ENCODE data around the gene DNAJB11. TPM values are rescaled to one million over a fixed set of nuclear protein-coding genes. Genes with fewer than 3 reads are reported as not detected.
A peak's percentile ranks its signal among the peaks of the same experiment; 100 is the strongest.

DNAJB11 gene
- total and polyA plus RNA-seq, 2 of the 4 experiments (the other 2 are of a cell fraction) = 27.4 to 48.6 TPM

DNA sequence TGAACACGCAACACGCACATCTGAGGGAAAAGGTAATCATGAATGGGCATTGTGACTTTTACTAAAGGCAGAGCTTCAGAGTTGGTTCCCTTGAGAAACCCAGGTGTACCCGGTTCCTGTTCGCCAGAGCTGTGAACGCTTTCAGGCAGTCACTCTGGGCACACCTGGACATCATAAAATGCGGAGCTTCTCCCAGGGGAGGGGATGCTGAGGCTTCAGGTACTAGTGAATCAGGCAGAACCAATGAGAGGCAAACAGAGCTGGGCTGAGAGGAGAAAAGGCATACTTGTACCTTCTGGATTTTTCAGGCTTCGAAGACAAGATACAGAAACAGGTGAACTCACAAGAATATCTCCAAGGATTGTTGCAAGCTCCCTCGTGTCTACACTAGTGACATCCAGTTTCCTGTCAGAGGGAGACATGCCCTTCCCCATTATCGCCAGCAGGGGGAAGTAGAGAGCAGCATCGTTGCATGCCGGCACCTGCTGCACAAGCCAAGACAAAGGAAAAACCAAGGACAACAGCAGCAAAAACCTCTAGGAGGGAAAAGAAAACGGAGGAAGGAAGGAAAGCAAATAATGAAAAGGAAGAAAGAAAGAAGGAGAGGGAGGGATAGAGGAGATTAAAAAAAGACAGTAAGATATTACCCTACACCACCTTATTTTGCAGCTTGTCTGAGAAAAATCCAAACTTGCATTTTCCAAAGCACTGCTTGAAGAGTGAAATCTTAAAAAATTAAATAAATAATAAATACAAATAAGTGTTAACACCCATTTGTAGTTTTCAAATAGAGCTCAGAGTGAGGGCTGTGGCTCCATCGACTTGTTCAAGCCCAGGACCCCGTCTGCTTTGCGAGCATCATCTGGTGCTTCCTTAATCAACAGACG, 44.3 kb downstream of the DNAJB11 start:
- H2AFZ ChIP-seq (replicated peaks; ENCODE audit: low read length, poor library complexity) = peak overlapping the region; percentile 56
- no peak overlapping the region for H3K9ac ChIP-seq (ENCODE audit: low read depth, low read length)
- ATAC-seq (ENCODE audit: low read depth) (peak; percentile 71), DNase-seq (peak; percentile 66)
- H3K4me3 ChIP-seq (ENCODE audit: insufficient read depth, low read depth, low read length) = no peak overlapping the region
- no peak overlapping the region for H2AK5ac ChIP-seq (ENCODE audit: low read depth, low read length)
- in situ Hi-C loops (cut with MboI; ENCODE audit: low sequenced_read_pairs) (loop anchor here (5.0 kb wide), 1 partner anchor 207 kb away; no protein-coding TSS in a partner anchor), dilution Hi-C loops (cut with HindIII; ENCODE audit: low sequenced_read_pairs, unreplicated experiment) (no loop called here), intact Hi-C loops (cut with micrococcal nuclease) (loop anchor here (1.0 to 5.0 kb wide), 5 partner anchors 169 to 633 kb away; no protein-coding TSS in a partner anchor)
- H3K79me1 ChIP-seq (ENCODE audit: low read depth in 1 of 2, low read length in 2 of 2) = no peaks in the 10 kb centered on the region
- H3K27ac ChIP-seq (ENCODE audit: insufficient read depth, low read length) = no peak overlapping the region
- H2BK120ac ChIP-seq (ENCODE audit: low read depth, low read length) = no peak overlapping the region
- no peak overlapping the region for H2AK9ac ChIP-seq (replicated peaks; ENCODE audit: low read depth, low read length, poor library complexity)
- no peaks in the 10 kb centered on the region for H3K9me1 ChIP-seq (ENCODE audit: insufficient read depth, low read length)
- no peak overlapping the region for H3K4me2 ChIP-seq (ENCODE audit: low read depth, low read length)
- H3K23ac ChIP-seq (ENCODE audit: low read depth, low read length) = no peak overlapping the region
- H4K8ac ChIP-seq (ENCODE audit: low read depth in 2 of 2, low read length in 2 of 2) = no peak overlapping the region
- no peak overlapping the region for H3K56ac ChIP-seq (ENCODE audit: extremely low read depth, insufficient read depth, low read length)
- H3K9me3 ChIP-seq (ENCODE audit: control insufficient read depth, insufficient read depth, low read length) = no peaks in the 10 kb centered on the region
- H3K18ac ChIP-seq (ENCODE audit: low read depth, low read length) = no peak overlapping the region
- H3K36me3 ChIP-seq (ENCODE audit: control insufficient read depth, insufficient read depth, low read length) = no peaks in the 10 kb centered on the region
- ChIA-PET POLR2A (ENCODE audit: unreplicated experiment) (no interaction called here), CTCF (interaction anchor here (0.6 to 3.8 kb wide), 13 partner anchors 14 to 387 kb away, joined by 3 to 28 read pairs (median 3); no protein-coding TSS in a partner anchor)
- H2BK20ac ChIP-seq (ENCODE audit: low read depth, low read length) = no peak overlapping the region
- no peak overlapping the region for H3K4ac ChIP-seq (ENCODE audit: low read depth, low read length)
- 100% methylated on average over 1 of the region's 16 CpGs; no CpG with 5 or more reads in 1 of the 2 experiments for WGBS, 2 experiments (ENCODE audit: extremely low coverage in 2 of 2, insufficient read length in 1 of 2)
- no peak overlapping the region for H2BK5ac ChIP-seq (ENCODE audit: low read depth, low read length, poor library complexity, severe bottlenecking)
- peaks cover 18% of the 10 kb centered on the region; the same call in 1 of the 2 replicates for H3K27me3 ChIP-seq (ENCODE audit: control insufficient read depth, insufficient read depth, low read length)
- H3K14ac ChIP-seq (replicated peaks; ENCODE audit: low read depth, low read length) = no peak overlapping the region
- no peaks in the 10 kb centered on the region for H3K4me1 ChIP-seq (ENCODE audit: control insufficient read depth, insufficient read depth, low read length)
- no peak overlapping the region for H4K5ac ChIP-seq (ENCODE audit: low read depth, low read length)
- H4K20me1 ChIP-seq (ENCODE audit: insufficient read depth, low read length) = no peaks in the 10 kb centered on the region
- H2BK15ac ChIP-seq (ENCODE audit: low read depth, low read length) = no peak overlapping the region
- BruUV-seq (replicated peaks) = no TSS peak
- H4K91ac ChIP-seq (ENCODE audit: insufficient read depth, low read depth, low read length) = no peak overlapping the region
- TF ChIP-seq CEBPB (IDR thresholded peaks at IDR 0.05; ENCODE audit: low read depth, low read length) (no peak), NFE2L2 (IDR thresholded peaks at IDR 0.05; ENCODE audit: low read depth, low read length) (no peak), BHLHE40 (IDR thresholded peaks at IDR 0.05; ENCODE audit: low read depth, low read length) (peak; percentile 39; the same call in 1 of the 2 replicates), RAD21 (IDR thresholded peaks at IDR 0.05; ENCODE audit: low read length) (peak; percentile 72), RFX5 (IDR thresholded peaks at IDR 0.05; ENCODE audit: low read depth, low read length) (no peak), FOS (IDR thresholded peaks at IDR 0.05; ENCODE audit: low read depth, low read length) (no peak), POLR2A (IDR thresholded peaks at IDR 0.05; ENCODE audit: low read depth, low read length) (no peak), RCOR1 (IDR thresholded peaks at IDR 0.05; ENCODE audit: insufficient replicate concordance, low read length) (peak; percentile 89), MXI1 (IDR thresholded peaks at IDR 0.05; ENCODE audit: borderline replicate concordance, low read depth, low read length) (peak; percentile 47; the same call in 1 of the 2 replicates), MAZ (IDR thresholded peaks at IDR 0.05; ENCODE audit: borderline replicate concordance, low read depth, low read length) (no peak), MAFK (IDR thresholded peaks at IDR 0.05; ENCODE audit: low read depth, low read length) (no peak), CHD1 (IDR thresholded peaks at IDR 0.05; ENCODE audit: low read depth, low read length) (no peak)
- TF ChIP-seq, protein P1, sequence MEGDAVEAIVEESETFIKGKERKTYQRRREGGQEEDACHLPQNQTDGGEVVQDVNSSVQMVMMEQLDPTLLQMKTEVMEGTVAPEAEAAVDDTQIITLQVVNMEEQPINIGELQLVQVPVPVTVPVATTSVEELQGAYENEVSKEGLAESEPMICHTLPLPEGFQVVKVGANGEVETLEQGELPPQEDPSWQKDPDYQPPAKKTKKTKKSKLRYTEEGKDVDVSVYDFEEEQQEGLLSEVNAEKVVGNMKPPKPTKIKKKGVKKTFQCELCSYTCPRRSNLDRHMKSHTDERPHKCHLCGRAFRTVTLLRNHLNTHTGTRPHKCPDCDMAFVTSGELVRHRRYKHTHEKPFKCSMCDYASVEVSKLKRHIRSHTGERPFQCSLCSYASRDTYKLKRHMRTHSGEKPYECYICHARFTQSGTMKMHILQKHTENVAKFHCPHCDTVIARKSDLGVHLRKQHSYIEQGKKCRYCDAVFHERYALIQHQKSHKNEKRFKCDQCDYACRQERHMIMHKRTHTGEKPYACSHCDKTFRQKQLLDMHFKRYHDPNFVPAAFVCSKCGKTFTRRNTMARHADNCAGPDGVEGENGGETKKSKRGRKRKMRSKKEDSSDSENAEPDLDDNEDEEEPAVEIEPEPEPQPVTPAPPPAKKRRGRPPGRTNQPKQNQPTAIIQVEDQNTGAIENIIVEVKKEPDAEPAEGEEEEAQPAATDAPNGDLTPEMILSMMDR (conservative IDR thresholded peaks at IDR 0.05; ENCODE audit: low read depth, low read length) = peak; percentile 91
- TF ChIP-seq, protein P2, sequence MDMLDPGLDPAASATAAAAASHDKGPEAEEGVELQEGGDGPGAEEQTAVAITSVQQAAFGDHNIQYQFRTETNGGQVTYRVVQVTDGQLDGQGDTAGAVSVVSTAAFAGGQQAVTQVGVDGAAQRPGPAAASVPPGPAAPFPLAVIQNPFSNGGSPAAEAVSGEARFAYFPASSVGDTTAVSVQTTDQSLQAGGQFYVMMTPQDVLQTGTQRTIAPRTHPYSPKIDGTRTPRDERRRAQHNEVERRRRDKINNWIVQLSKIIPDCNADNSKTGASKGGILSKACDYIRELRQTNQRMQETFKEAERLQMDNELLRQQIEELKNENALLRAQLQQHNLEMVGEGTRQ (IDR thresholded peaks at IDR 0.05; ENCODE audit: low read depth, low read length) = no peak; the same call in 1 of the 2 replicates

Data from IMR-90 (cell line).